ENCODE data around the gene SLX9. TPM values are rescaled to one million over a fixed set of nuclear protein-coding genes. Genes with fewer than 3 reads are reported as not detected.

Gene SLX9
- total and polyA plus RNA-seq, 2 donors (not counting 3 experiments of a cell fraction or from before 2014, with no cell fraction given), result 27.0 to 50.6 TPM

GRCh38 chr21:44952116-44952928 lies 12.5 kb downstream of the SLX9 start:
- FAIRE-seq (no peak), DNase-seq (ENCODE audit: low read depth, low spot score) (no peak)
- TF ChIP-seq, protein P1, sequence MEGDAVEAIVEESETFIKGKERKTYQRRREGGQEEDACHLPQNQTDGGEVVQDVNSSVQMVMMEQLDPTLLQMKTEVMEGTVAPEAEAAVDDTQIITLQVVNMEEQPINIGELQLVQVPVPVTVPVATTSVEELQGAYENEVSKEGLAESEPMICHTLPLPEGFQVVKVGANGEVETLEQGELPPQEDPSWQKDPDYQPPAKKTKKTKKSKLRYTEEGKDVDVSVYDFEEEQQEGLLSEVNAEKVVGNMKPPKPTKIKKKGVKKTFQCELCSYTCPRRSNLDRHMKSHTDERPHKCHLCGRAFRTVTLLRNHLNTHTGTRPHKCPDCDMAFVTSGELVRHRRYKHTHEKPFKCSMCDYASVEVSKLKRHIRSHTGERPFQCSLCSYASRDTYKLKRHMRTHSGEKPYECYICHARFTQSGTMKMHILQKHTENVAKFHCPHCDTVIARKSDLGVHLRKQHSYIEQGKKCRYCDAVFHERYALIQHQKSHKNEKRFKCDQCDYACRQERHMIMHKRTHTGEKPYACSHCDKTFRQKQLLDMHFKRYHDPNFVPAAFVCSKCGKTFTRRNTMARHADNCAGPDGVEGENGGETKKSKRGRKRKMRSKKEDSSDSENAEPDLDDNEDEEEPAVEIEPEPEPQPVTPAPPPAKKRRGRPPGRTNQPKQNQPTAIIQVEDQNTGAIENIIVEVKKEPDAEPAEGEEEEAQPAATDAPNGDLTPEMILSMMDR (IDR thresholded peaks at IDR 0.05; ENCODE audit: extremely low read depth in 1 of 2, insufficient read depth in 1 of 2, low read depth in 1 of 2, low read length in 2 of 2), result no peak
- TF ChIP-seq FOS (IDR thresholded peaks at IDR 0.05; ENCODE audit: borderline replicate concordance, insufficient read depth, low read length) (no peak), POLR2AphosphoS5 (IDR thresholded peaks at IDR 0.05; ENCODE audit: insufficient read depth, low read depth, low read length) (no peak), JUN (IDR thresholded peaks at IDR 0.05; ENCODE audit: borderline replicate concordance, insufficient read depth, insufficient read length, low read depth) (no peak), MAX (IDR thresholded peaks at IDR 0.05; ENCODE audit: insufficient read depth, insufficient read length) (no peak), EZH2 (IDR thresholded peaks at IDR 0.05; ENCODE audit: borderline replicate concordance, low read depth, low read length, severe bottlenecking) (no peak), POLR2A (IDR thresholded peaks at IDR 0.05; ENCODE audit: low read depth, low read length) (no peak), MYC (IDR thresholded peaks at IDR 0.05; ENCODE audit: low read depth, low read length) (no peak)
- Histone ChIP-seq H3K79me2 (ENCODE audit: control insufficient read depth, insufficient read depth, low read length) (peaks cover 63% of the 10 kb centered on the region), H4K20me1 (replicated peaks; ENCODE audit: control insufficient read depth, extremely low read depth, insufficient read depth, low read length) (no peaks in the 10 kb centered on the region), H2AFZ (ENCODE audit: low read depth, low read length) (no peak overlapping the region), H3K36me3 (ENCODE audit: control insufficient read depth in 2 of 2, extremely low read depth in 1 of 2, insufficient read depth in 2 of 2, low read length in 2 of 2) (peaks cover 6 to 14% of the 10 kb centered on the region in 2 experiments), H3K9me1 (replicated peaks; ENCODE audit: control insufficient read depth, extremely low read depth, insufficient read depth, low read length) (no peaks in the 10 kb centered on the region), H3K4me1 (ENCODE audit: control insufficient read depth, extremely low read depth, insufficient read depth, low read length) (peaks cover 2% of the 10 kb centered on the region), H3K9ac (replicated peaks; ENCODE audit: extremely low read depth, insufficient read depth, low read length) (no peak overlapping the region), H3K4me3 (replicated peaks in 1 of 3; ENCODE audit: insufficient read depth in 1 of 3, low read depth in 1 of 3, low read length in 3 of 3) (no peak overlapping the region), H3K27me3 (ENCODE audit: control insufficient read depth in 2 of 2, insufficient read depth in 2 of 2, low read length in 2 of 2) (no peaks in the 10 kb centered on the region), H3K9me3 (replicated peaks; ENCODE audit: control insufficient read depth, insufficient read depth, low read length) (no peaks in the 10 kb centered on the region), H3K4me2 (ENCODE audit: insufficient read depth, low read length) (no peak overlapping the region), H3K27ac (ENCODE audit: insufficient read depth, low read depth, low read length) (no peak overlapping the region)
- BruUV-seq (replicated peaks), result no TSS peak
- ChIA-PET POLR2A (no interaction called here), CTCF (interaction anchor here (1.3 to 10.8 kb wide), 4 partner anchors 176 to 188 kb away, joined by 3 to 219 read pairs (median 16); no protein-coding TSS in a partner anchor)
- dilution Hi-C loops (cut with MboI; ENCODE audit: extremely low pct_ligation_motif_present, low sequenced_read_pairs) (no loop called here), intact Hi-C loops (cut with micrococcal nuclease) (no loop called here)

All from endothelial cell of umbilical vein (primary cell).